ENCODE data around the gene CRTAC1.

- TF ChIP-seq CTCF (conservative IDR thresholded peaks at IDR 0.05) (no peak), ZFX (IDR thresholded peaks at IDR 0.05) (no peak)
Observed at GRCh38 chr10:97974526-97975525, 55.6 kb downstream of the CRTAC1 start.
